Hindlimb muscle (tissue), 1 donor: ENCODE data around the gene IL20. TPM values are rescaled to one million over a fixed set of nuclear protein-coding genes. Genes with fewer than 3 reads are reported as not detected.
A peak's percentile ranks its signal among the peaks of the same experiment; 100 is the strongest.
"Not testable (repeated sequence)": the region's sequence is repeated elsewhere in the genome, so short reads cannot be mapped to it uniquely, and the experiment has no call there.

Experiments used
- DNase-seq: peaks from one replicate; pipeline ENCODE4 v3.0.0-alpha.2; 2013
- polyA plus RNA-seq: library from polyadenylated mRNA; unstranded; fragments of 120-200 nt; gene quantifications from one replicate; pipeline ENCODE4 v1.2.1, GENCODE V29; 2013; ENCODE audit not compliant: insufficient read length

IL20 gene
- polyA plus RNA-seq, 1 donor, result not detected

DNA sequence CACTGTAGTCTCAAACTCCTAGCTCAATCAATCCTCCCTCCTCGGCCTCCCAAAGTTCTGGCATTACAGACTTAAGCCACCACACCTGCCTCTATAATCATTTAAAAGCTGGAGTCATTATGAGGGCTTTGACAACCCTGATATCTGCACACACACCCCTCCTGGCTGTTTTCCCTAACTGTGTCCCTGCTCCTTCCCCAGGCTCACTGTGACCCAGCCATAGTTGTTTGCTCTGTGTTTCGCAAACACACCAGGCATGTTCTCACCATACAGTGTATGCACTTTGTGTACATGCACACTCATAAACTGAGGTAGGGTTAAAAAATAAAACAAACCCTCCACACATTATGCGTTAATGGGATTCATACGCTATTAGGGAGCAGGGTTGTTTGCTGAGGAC, 21.8 kb upstream of the IL20 start:
- no peak for DNase-seq

DNA sequence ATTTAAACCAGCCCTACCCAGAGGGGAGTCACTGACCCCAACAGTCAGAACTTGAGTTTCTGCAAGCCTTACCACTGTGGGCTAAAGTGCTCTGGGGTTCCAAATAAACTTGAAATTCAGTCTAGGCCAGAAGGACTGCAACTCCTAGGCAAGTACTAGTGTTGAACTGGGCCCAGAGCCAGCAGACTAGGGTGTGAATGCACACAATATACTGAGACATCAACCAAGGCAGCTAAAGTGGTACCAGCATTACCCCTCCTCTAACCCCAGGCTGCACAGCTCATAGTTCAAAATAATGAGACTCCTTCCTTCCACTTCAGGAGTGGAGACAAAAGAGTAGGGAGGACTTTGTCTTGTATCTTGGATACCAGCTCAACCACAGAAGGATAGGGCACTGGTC, 18.9 kb upstream of the IL20 start:
- DNase-seq, result no peak

- no peak for DNase-seq
These were observed 18.0 kb upstream of the IL20 start for GRCh38 chr1:206847337-206847834.

GRCh38 chr1:206847946-206848345, 17.5 kb upstream of the IL20 start:
- DNase-seq, result no peak

GRCh38 chr1:206850401-206850800, 15.0 kb upstream of the IL20 start:
- no peak for DNase-seq

DNA sequence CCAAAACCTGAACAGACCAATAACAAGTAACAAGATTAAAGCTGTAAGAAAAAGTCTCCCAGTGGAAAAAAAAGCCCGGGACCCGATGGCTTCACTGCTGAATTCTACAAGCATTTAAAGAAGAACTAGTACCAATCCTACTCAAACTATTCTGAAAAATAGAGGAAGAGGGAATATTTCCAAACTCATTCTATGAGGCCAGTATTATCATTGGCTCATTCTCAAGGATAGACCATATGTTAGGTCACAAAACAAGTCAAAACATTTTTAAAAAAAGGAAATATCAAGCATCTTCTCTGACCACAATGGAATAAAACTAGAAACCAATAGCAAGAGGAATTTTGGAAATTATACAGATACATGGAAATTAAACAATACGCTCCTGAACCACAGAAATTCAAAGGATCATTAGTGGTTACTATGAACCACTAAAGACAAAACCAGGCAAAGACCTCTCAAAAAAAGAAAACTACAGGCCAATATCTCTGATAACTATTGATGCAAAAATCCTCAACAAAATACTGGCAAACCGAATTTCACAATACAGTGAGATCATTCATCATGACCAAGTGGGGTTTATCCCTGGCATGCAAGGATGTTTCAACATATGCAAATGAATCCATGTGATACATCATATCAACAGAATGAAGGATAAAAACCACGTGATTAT, 13.9 kb upstream of the IL20 start:
- DNase-seq, result no peak

DNA sequence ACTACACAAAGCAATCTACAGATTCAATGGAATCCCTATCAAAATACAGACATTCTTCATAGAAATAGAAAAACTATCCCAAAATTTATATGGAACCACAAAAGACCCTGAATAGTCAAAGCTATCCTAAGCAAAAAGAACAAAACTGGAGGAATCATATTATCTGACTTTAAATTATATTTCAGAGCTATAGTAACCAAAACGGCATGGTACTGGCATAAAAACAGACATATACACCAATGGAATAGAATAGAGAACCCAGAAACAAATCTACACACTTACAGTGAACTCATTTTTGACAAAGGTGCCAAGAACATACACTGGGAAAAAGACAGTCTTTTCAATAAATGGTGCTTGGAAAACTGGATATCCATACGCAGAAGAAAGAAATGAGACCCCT, 12.8 kb upstream of the IL20 start:
- DNase-seq, result not testable (repeated sequence)

DNA sequence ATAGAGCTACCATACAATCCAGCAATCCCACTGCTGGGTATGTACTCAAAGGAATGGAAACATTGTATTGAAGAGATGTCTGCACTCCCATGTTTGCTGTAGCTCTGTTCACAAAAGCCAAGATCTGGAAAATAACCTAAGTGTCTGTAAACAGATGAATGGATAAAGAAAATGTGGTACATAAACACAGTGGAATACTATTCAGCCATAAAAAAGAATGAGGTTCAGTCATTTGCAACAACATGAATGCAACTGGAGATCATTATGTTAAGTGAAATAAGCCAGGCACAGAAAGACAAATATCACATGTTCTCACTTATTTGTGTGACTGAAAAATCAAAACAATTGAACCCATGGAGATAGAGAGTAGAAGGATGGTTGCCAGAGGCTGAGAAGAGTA, 11.7 kb upstream of the IL20 start:
- not testable (repeated sequence) for DNase-seq

DNA sequence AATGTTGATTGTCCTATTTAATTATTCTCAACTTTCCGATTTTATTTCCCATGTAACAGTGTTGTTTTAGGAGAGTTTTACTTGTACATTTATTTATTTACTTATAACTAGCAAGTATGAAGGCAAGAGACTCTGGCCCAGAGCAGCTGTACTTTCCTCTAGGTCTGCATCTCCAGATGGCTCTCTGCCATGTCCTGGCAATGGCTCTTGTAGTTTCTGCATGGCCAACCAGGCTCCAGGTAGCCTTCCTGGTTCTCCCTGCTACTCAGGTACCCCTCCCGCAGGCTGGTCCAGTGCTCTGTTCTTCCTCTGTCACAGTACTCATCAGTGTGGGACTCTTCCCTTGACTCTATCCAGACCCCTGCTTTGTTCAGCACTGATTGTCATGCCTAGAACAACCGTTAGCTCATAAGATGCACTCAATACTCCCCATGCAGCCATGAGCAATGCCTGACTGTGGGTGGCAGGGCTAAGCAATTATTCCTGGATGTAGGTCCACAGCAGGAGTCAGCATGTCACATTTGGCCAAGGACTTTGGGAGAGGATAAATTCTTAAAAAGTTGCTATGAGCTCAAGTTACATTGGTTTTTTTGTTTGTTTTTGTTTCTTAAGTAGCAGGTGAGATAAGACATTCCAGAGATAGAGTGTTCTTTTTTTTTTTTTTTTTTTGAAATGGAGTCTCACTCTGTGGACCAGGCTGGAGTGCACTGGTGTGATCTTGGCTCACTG, 10.9 kb upstream of the IL20 start:
- DNase-seq, result no peak

GRCh38 chr1:206855859-206856258, 9.6 kb upstream of the IL20 start:
- DNase-seq, result no peak

GRCh38 chr1:206856674-206857464, 8.6 kb upstream of the IL20 start:
- no peak for DNase-seq

- DNase-seq, result peak; percentile 4
These were observed 6.3 kb upstream of the IL20 start for GRCh38 chr1:206859082-206859521.

GRCh38 chr1:206860165-206860564, 5.3 kb upstream of the IL20 start:
- no peak for DNase-seq

DNA sequence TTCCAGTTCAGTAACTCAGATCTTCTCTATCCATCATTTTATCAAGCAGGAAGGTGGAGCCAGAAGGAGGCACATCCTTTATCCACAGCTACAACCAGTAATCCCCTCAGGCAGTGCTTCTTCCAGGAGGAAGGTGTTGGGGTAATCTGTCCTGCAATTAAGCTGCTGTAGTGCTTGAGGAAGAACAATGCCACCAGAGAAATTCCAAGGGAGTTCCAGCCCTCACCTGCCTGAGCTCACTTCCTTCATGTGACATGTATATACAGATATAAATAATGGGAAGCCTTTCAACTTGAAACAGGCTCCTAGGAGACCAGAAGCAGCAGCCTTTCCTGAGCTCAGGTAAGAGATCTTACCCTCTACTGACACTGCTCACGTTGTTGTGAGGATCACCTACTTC, 2.2 kb upstream of the IL20 start:
- DNase-seq, result no peak

DNA sequence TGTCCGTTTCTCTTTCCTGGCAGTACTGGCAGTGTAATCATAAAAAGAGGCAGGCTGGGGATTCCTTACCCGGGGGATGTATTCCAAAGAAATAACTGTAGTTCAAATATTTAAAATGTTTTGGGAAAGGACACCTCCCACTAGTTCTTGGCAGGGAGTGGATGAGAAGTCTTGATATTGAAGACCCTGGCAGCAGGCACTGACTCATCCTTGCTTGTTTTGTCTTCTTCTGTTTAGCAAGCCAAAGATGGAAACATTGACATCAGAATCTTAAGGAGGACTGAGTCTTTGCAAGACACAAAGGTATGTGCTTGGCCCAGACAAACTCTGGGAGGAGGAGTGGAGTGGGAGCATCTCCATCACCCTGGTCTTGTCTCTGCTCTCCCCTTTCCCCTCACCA, 639 bp downstream of the IL20 start:
- DNase-seq, result no peak

DNA sequence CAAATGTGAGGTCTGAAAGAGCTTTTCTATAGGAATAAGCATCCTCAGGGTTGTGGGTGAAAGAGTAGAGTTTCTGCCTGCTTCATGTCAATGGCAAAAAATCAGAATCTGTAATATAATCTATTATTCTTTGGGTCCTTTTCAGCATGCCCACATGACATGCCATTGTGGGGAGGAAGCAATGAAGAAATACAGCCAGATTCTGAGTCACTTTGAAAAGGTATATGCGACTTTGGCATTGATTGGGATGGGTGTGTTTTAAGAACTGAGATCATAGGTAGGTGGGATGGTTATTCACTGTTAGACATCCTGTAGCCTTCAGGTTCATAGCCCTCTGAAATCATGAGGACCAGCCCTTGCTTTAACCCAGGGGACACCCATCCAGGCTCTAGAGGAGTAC, 1.8 kb downstream of the IL20 start:
- DNase-seq, result no peak

- DNase-seq, result no peak
These were observed 2.3 kb downstream of the IL20 start for GRCh38 chr1:206867716-206868115.

DNA sequence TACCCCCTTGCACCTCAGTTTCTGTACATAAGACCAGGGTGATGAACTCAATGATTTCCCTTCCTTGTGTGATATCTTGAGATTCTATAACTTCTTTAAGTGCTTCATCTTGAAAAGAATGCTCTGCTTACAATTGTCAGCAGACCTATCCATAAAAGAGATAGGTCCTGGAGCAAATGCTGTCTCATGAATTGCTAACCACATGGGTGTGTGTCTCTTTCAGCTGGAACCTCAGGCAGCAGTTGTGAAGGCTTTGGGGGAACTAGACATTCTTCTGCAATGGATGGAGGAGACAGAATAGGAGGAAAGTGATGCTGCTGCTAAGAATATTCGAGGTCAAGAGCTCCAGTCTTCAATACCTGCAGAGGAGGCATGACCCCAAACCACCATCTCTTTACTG, 2.8 kb downstream of the IL20 start:
- no peak for DNase-seq

DNA sequence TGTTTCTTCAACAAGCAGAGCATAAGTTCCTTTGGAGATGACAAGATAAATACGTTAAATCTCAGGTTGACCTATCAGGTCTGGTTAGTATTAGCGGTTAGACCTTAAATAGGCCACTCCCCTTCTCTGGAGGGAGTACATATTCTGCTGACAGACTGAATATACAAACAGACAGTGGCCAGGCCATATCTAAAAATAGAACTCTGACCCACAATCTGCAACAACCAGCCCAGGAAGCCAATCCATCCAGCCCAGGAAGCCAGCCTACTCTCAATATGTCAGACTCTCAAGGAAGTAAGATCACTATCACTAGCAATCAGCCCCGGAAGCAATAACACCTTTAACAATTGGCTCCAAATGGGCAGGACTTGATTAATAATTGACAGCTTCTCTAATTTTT, 6.7 kb downstream of the IL20 start:
- DNase-seq, result no peak

- DNase-seq, result no peak
These were observed 8.3 kb downstream of the IL20 start for GRCh38 chr1:206873603-206874188.

GRCh38 chr1:206875752-206876377, 10.4 kb downstream of the IL20 start:
- DNase-seq, result no peak

- DNase-seq, result no peak
These were observed 13.0 kb downstream of the IL20 start for GRCh38 chr1:206878456-206878855.

- DNase-seq, result no peak
These were observed 14.9 kb downstream of the IL20 start for GRCh38 chr1:206880314-206880713.
